GM12891 (cell line): ENCODE measurements around the gene DQX1.

ENCODE experiments used
- DNase-seq: peaks from one replicate; pipeline ENCODE4 v3.0.0; 2011; ENCODE audit warnings: low spot score; ENCODE audit not compliant: insufficient read length
- FAIRE-seq: peaks from 2 replicates; lab custom pipeline; 2011; peaks lifted over from hg19 to GRCh38; lab: Jason Lieb, UNC
- PAX5 ChIP-seq: IDR thresholded peaks from 2 replicates; pipeline ENCODE4 v1.6.1; 2011; ENCODE audit warnings: low read length, moderate library complexity, mild to moderate bottlenecking; ENCODE audit not compliant: insufficient read depth, severe bottlenecking
- POLR2A ChIP-seq: IDR thresholded peaks from 2 replicates; pipeline ENCODE4 v1.6.1; 2011; ENCODE audit warnings: low read depth, low read length, control low read depth
- POLR2AphosphoS5 ChIP-seq: IDR thresholded peaks from 2 replicates; pipeline ENCODE4 v1.6.1; 2011; ENCODE audit warnings: low read depth, low read length, control low read depth
- POU2F2 ChIP-seq: IDR thresholded peaks from 2 replicates; pipeline ENCODE4 v1.6.1; 2011; ENCODE audit warnings: low read depth, mild to moderate bottlenecking, control low read depth, low read length, moderate library complexity
- SPI1 ChIP-seq: IDR thresholded peaks from 2 replicates; pipeline ENCODE4 v1.6.1; 2011; ENCODE audit warnings: low read depth, low read length, control low read depth
- TAF1 ChIP-seq: IDR thresholded peaks from 2 replicates; pipeline ENCODE4 v1.6.1; 2011; ENCODE audit warnings: low read depth, low read length, control low read depth

Gene DQX1

DNA sequence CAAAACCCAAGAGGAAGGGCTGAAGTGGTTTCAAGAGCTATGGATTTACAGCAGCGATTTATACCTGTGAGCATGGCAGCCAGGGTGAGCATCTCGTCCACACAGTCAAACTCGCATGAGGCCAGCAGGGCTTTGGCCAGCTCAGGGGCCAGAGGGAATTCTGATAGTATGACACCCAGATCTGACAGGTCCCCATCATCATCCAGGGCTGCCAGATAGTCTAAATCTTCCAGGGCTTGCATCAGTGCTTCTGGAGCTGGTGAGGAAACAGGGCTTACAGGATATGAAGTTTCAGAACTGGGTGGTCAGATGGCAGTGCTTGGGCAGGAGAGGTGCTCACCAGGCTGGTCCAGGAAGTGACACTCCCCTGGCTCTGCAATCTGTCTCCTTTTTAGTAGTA, 3.5 kb downstream of the DQX1 start:
- no peak for FAIRE-seq
- TF ChIP-seq TAF1, result no peak
- TF ChIP-seq POLR2AphosphoS5, result no peak
- TF ChIP-seq POLR2A, result no peak

GRCh38 chr2:74516650-74517049, 9.4 kb downstream of the DQX1 start:
- FAIRE-seq, result peak; percentile 33
- no peak for DNase-seq

More for the DNA sequence above, 3.5 kb downstream of the DQX1 start:
- no peak for DNase-seq

DNA sequence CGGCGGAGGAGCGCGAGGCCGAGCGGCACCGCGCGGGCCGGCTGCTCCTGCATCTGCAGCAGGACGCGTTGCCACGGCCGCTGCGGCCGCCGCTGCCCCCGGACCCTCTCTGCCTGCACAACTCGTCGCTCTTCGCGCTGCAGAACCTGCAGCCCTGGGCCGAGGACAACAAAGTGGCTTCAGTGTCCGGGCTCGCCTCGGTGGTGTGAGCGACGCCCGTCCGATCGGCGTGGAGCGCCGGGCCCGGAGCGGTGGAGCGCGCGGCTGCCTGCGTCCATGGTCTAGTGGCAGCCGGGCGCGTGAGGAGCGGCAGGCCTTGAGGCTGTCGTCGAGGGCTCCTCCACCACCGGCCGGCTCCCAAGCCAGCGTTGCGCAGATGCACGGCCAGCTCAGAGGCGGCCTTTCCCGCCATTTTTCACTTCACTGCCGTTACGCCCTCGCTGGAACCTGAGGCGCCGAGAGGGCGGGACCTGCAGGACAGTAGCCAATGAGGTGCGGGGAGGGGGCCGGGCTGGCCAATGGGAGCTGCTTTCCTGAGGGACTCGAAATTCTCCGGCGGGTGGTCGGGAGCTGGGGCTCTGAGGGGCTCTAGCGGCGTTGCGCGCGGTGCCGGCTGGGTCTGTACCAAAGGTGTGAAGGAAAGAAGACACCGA, 9.9 kb downstream of the DQX1 start:
- TF ChIP-seq TAF1 (no peak), POU2F2 (no peak), POLR2A (no peak), POLR2AphosphoS5 (no peak), SPI1 (no peak), PAX5 (no peak)
- DNase-seq (peak; percentile 90), FAIRE-seq (peak; percentile 78)

More at GRCh38 chr2:74516650-74517049, 9.4 kb downstream of the DQX1 start:
- TF ChIP-seq POLR2A (no peak), POU2F2 (no peak), TAF1 (no peak), PAX5 (no peak), POLR2AphosphoS5 (no peak), SPI1 (no peak)

- DNase-seq, result no peak
- TF ChIP-seq POU2F2 (no peak), SPI1 (no peak), POLR2AphosphoS5 (no peak), TAF1 (no peak), POLR2A (no peak), PAX5 (no peak)
- FAIRE-seq, result no peak
Measured at GRCh38 chr2:74515271-74515980, 10.6 kb downstream of the DQX1 start.

DNA sequence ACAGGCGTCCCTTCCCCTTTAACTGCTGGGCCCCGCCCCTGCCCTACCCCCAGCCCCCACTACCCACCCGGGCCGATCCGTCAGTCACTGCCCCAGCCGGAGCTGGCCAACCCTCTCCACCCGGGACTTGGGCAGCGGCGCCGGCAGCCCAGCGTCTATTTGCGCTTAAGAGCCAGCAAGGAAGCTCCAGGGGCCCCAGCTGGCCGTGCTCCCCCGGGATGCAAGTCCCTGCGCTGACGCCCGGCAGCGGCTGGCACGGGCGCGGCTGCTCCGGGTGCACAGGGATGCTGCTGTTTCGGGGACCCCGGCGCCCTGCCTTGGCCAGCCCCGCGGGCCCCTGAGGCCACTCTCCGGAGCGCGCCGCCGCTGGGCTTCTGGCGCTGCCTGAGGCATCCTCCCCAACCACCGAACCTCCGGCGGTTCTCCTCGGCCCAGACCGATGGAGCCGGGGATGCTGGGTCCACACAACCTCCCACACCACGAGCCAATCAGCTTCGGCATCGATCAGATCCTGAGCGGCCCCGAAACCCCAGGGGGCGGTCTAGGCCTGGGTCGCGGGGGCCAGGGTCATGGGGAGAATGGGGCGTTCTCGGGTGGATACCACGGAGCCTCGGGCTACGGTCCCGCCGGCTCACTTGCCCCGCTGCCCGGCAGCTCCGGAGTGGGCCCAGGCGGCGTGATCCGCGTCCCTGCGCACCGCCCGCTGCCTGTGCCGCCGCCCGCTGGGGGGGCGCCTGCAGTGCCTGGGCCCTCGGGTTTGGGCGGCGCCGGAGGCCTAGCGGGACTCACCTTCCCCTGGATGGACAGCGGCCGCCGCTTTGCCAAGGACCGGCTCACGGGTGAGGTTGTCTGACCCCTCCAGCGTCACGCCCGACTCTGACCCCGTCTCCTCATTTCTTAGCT, 11.4 kb downstream of the DQX1 start, which contains the start of gene TLX2:
Gene TLX2 (plus strand): TSS at position 83 of the 903 bp plus-strand sequence. CDS start 357 bp downstream, at position 440.
- DNase-seq (no peak), FAIRE-seq (peak; percentile 9)
- TF ChIP-seq SPI1, result no peak
- no peak for TF ChIP-seq POLR2AphosphoS5
- TF ChIP-seq POU2F2, result no peak
- TF ChIP-seq POLR2A, result no peak
- TF ChIP-seq TAF1, result no peak
- TF ChIP-seq PAX5, result no peak

- FAIRE-seq (no peak), DNase-seq (no peak)
- TF ChIP-seq POU2F2 (no peak), PAX5 (no peak), TAF1 (no peak), SPI1 (no peak), POLR2AphosphoS5 (no peak), POLR2A (no peak)
Measured at GRCh38 chr2:74513605-74514367, 12.2 kb downstream of the DQX1 start.

DNA sequence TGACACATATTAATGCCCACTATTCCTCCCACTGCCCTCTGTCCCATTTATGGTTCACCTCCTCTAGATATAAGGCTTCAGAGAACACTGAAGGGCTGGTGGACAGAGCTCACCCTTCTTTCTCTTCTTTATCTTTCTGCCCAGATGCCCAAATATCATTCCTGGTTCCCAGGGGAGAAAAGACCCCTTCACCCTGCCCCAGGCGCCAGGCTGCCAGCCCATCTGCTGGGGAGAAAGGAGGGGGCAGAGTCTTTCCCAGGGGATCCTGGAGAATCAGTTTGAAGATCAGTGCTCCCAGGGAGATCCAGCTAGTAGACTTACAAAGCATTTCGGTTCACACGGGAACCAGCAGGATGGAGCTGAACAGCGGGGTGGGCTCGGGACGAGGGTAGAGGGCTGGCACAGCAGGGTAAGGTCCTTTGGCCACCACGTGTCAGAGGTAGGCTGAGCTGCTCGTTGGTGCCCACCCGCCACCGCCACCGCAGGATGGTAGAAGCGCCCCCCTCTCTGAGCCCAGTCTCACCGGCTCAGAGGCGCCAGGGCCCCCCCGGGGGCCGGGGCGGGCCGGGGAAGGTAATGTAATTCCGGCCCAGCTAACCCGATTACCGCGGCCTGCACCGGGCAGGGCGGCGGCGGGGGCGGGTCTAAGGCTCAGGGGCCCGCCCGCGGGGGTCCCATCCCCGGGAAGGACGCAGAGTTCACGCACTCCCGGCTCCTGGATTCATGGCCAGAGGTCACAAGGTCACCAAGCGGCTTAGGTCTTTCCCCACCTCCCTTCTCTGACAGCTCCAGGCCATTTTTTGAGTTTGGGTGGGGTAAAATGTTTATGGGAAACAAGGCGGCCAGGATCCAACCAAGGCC, 13.1 kb downstream of the DQX1 start:
- TF ChIP-seq POLR2A (no peak), POLR2AphosphoS5 (no peak), TAF1 (no peak), PAX5 (no peak), POU2F2 (no peak), SPI1 (no peak)
- FAIRE-seq, result no peak
- DNase-seq, result no peak
